AG04449 (cell line): ENCODE measurements around the gene GRK3.

ENCODE experiments used
- CTCF ChIA-PET: fragments of 350-600 bp; formaldehyde crosslinking; extraction: SDS; loops from one replicate; lab custom pipeline; 2021; ENCODE audit warnings: antibody characterized with exemption; lab: Yijun Ruan, JAX
- POLR2A ChIA-PET: fragments of 400-600, 350-600 bp; formaldehyde crosslinking; extraction: SDS; loops from one replicate; lab custom pipeline; 2020; ENCODE audit warnings: antibody characterized with exemption, inconsistent platforms; lab: Yijun Ruan, JAX
- DNase-seq: peaks from one replicate; pipeline ENCODE4 v3.0.0-alpha.2; 2010; ENCODE audit warnings: low read depth, low spot score
- H3K4me3 ChIP-seq: 2 replicates; pipeline ENCODE4 v1.5.1; 2011; ENCODE audit warnings: low read depth, mild to moderate bottlenecking, control low read depth, low read length
- CTCF ChIP-seq: IDR thresholded peaks from one replicate; pipeline ENCODE4 v1.5.1; 2011; ENCODE audit warnings: mild to moderate bottlenecking, moderate library complexity, low read length, control low read depth, inconsistent platforms; ENCODE audit not compliant: insufficient read depth; ENCODE audit errors: missing control alignments

Gene GRK3

DNA sequence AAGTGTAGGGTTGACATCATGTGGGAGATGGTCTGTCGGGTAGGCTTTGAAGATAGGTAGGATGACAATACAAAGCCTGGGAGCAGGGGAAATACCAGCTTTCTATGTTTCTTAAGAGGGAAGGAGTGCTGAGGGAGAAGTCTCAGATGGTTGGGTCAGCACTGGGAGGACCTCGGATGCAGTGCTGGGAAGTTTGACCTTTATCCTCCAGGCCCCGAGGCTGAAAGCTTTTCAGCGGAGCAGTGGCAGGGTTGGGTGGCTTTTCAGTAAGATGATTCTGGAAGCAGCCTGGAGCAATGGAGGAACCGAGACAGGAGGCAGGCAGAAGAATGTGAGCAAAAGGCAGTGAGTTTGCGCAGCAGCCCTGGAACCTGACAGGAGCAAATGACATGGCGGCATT lies 134.0 kb downstream of the GRK3 start:
- ChIA-PET POLR2A (no interaction called here), CTCF (interaction anchor here (1.0 kb wide), 1 partner anchor 155 kb away, joined by 3 read pairs; no protein-coding TSS in a partner anchor)
- H3K4me3 ChIP-seq = no peak overlapping the region
- no peak for TF ChIP-seq CTCF
- DNase-seq = no peak

GRCh38 chr22:25698978-25699377 lies 134.5 kb downstream of the GRK3 start:
- H3K4me3 ChIP-seq = no peak overlapping the region
- no peak for DNase-seq
- ChIA-PET CTCF (interaction anchor here (1.0 kb wide), 1 partner anchor 155 kb away, joined by 3 read pairs; no protein-coding TSS in a partner anchor), POLR2A (no interaction called here)
- TF ChIP-seq CTCF = no peak

DNA sequence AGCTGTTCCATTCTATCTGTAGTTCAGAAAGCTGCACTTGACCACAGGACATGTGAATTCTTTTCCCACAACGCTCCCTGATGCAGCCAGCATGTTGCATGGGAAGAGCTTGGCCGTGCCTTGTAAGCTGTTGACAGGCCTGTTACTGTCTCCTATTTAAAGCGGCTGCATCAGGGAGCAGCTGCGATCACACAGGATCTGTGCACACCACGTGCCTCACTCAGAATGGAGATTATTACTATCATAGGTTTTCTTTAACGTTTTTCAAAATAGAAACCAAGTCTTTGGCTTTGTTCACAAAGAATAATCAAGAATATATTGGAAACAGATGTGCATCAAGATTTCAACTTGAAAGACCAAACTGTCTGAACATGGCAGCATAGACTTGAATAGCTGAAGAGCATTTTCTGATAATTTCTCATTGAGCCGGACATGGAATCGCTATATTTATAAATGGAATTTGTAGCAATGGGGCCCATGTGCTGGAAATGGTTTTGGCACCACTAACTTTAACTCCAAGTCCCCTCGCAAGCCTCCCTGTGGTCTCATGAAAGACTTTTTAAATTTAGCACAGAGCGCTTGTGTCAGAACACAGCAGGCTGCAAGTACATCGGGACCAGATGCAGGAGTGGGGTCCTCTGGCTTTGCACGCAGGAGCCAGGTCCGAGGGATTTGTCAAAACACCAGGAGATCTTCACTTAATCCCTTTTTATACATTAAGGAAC lies 136.7 kb downstream of the GRK3 start:
- no peak for DNase-seq
- ChIA-PET POLR2A (no interaction called here), CTCF (interaction anchor here (1.2 to 3.8 kb wide), 9 partner anchors 8 to 498 kb away, joined by 3 to 32 read pairs (median 4); no protein-coding TSS in a partner anchor)
- H3K4me3 ChIP-seq = no peak overlapping the region
- TF ChIP-seq CTCF = no peak

GRCh38 chr22:25702040-25702439 lies 137.6 kb downstream of the GRK3 start:
- TF ChIP-seq CTCF = peak; percentile 10
- CTCF ChIA-PET = interaction anchor here (0.7 to 3.8 kb wide), 9 partner anchors 9 to 499 kb away, joined by 3 to 32 read pairs (median 4); no protein-coding TSS in a partner anchor
- POLR2A ChIA-PET = no interaction called here
- H3K4me3 ChIP-seq = no peak overlapping the region
- no peak for DNase-seq

DNA sequence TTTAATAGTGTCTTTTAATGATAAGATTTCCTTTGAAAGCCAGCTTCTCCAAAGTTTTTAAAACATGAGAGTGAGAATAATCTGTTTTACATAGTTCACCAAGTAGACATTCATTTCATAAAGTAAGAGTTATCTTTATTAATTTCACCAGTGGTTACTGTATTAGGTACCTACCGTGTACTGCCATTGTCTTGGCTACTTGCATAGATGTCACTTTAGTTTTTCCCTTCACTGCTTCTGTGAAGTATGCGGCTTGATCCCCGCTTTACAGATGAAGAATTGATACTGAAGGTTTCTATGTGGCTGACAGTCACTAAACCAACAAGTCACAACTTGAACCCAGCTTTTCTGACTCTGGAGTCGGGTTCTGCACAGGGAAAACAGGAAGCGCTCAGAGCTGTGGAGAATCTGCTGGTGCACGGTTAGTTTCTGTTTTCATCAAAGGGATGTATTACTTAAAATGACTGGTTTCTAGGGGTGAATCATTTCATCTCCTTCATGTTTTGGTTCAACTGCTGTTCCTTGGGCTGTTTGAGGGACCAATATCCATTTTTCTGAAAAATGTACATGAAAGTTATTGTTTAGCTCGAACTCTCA lies 138.2 kb downstream of the GRK3 start:
- CTCF ChIA-PET = interaction anchor here (0.7 to 3.8 kb wide), 7 partner anchors 10 to 500 kb away, joined by 3 to 32 read pairs (median 12); no protein-coding TSS in a partner anchor
- no peak overlapping the region for H3K4me3 ChIP-seq
- no peak for DNase-seq
- no peak for TF ChIP-seq CTCF
- POLR2A ChIA-PET = no interaction called here

DNA sequence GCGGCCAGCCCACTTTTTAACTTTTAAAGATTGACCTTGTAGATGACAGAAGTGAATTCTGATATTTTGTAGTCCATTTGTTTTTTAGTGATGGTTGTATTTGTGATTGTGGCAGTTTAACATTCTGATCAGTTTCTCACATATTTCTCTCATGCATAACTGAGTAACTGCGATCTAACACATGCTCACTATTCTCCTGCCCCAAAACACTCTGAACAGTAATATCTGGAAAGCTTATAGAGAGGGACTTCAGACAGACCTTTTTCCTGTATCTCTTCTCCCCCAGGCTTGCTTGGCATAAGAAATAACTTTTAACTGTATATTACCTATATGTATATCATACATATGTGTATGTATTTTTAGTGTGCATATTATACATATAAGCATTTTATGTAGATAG lies 140.2 kb downstream of the GRK3 start:
- TF ChIP-seq CTCF = no peak
- no peak overlapping the region for H3K4me3 ChIP-seq
- ChIA-PET CTCF (interaction anchor here (1.2 kb wide), 1 partner anchor 243 kb away, joined by 6 read pairs; no protein-coding TSS in a partner anchor), POLR2A (no interaction called here)
- no peak for DNase-seq
